NCI-H345 treated with DMSO at 0.1 percent for 48 hours (cell line): ENCODE measurements around the gene GJC3.
"Not testable (repeated sequence)": the region's sequence is repeated elsewhere in the genome, so short reads cannot be mapped to it uniquely, and the experiment has no call there.

Source experiments
- DNase-seq: peaks from one replicate; lab custom pipeline; 2025; ENCODE audit not compliant: unreplicated experiment; lab: John Stamatoyannopoulos, UW

GJC3 gene

GRCh38 chr7:99928994-99929729 lies at the start of gene GJC3:
Gene GJC3 (minus strand): TSS chr7:99929620. CDS start chr7:99929620, 0 bp downstream.
- peak; percentile 61 for DNase-seq

GRCh38 chr7:99976626-99977025 lies 47.2 kb upstream of the GJC3 start:
- DNase-seq, result no peak

GRCh38 chr7:99975782-99976521 lies 46.5 kb upstream of the GJC3 start, which contains the start of gene AZGP1:
Gene AZGP1 (minus strand): TSS chr7:99976031. CDS start chr7:99976020, 11 bp downstream.
- DNase-seq, result no peak

- DNase-seq, result no peak
Observed at GRCh38 chr7:99974681-99975080, 45.3 kb upstream of the GJC3 start.

- DNase-seq, result not testable (repeated sequence)
Observed at GRCh38 chr7:99973817-99974216, 44.4 kb upstream of the GJC3 start.

- DNase-seq, result no peak
Observed at GRCh38 chr7:99971242-99971641, 41.8 kb upstream of the GJC3 start.

GRCh38 chr7:99969813-99970212 lies 40.4 kb upstream of the GJC3 start:
- not testable (repeated sequence) for DNase-seq

- DNase-seq, result no peak
Observed at GRCh38 chr7:99969298-99969697, 39.9 kb upstream of the GJC3 start.

GRCh38 chr7:99958564-99959227 lies 29.3 kb upstream of the GJC3 start:
- DNase-seq, result no peak

- no peak for DNase-seq
Observed at GRCh38 chr7:99955247-99955646, 25.8 kb upstream of the GJC3 start.

- DNase-seq, result not testable (repeated sequence)
Observed at GRCh38 chr7:99954643-99955042, 25.2 kb upstream of the GJC3 start.

- no peak for DNase-seq
Observed at GRCh38 chr7:99953649-99954048, 24.2 kb upstream of the GJC3 start.

GRCh38 chr7:99952649-99953048 lies 23.2 kb upstream of the GJC3 start:
- DNase-seq, result not testable (repeated sequence)

- DNase-seq, result not testable (repeated sequence)
Observed at GRCh38 chr7:99950819-99951218, 21.4 kb upstream of the GJC3 start.

- DNase-seq, result no peak
Observed at GRCh38 chr7:99949645-99950228, 20.3 kb upstream of the GJC3 start.

- DNase-seq, result no peak
Observed at GRCh38 chr7:99947608-99948007, 18.2 kb upstream of the GJC3 start.

- DNase-seq, result no peak
Observed at GRCh38 chr7:99944497-99945070, 15.2 kb upstream of the GJC3 start.

GRCh38 chr7:99943641-99944496 lies 14.4 kb upstream of the GJC3 start:
- no peak for DNase-seq

- no peak for DNase-seq
Observed at GRCh38 chr7:99938296-99938695, 8.9 kb upstream of the GJC3 start.

GRCh38 chr7:99935009-99935408 lies 5.6 kb upstream of the GJC3 start:
- DNase-seq, result not testable (repeated sequence)
